CD14-positive monocyte (primary cell): Measurements from ENCODE around the gene TRAPPC11. TPM values are rescaled to one million over a fixed set of nuclear protein-coding genes. Genes with fewer than 3 reads are reported as not detected.

ENCODE experiments used
- DNase-seq, 3 donors: peaks; one replicate each; pipeline ENCODE4 v3.0.0-alpha.2; 2011 to 2022
- H2AFZ ChIP-seq: 2 replicates; pipeline ENCODE4 v1.6.0; 2012; ENCODE audit warnings: mild to moderate bottlenecking, low read depth, low read length, inconsistent platforms; ENCODE audit not compliant: insufficient read depth, poor library complexity, severe bottlenecking
- H3K27ac ChIP-seq, 2 donors: 1 replicate in 1 of 2; 2 replicates in 1 of 2; pipeline ENCODE4 v1.5.1; 2012 to 2013; ENCODE audit warnings: low read length in 2 of 2, control low read depth in 1 of 2, inconsistent platforms in 1 of 2, low read depth in 1 of 2, mild to moderate bottlenecking in 1 of 2
- H3K27me3 ChIP-seq, 2 donors: one replicate each; pipeline versions ENCODE4 v1.6.0 to v1.6.1; 2011 to 2013; ENCODE audit warnings: low read length in 2 of 2; ENCODE audit not compliant: control insufficient read depth in 2 of 2, insufficient read depth in 2 of 2
- H3K36me3 ChIP-seq, 2 donors: replicated peaks in 1 of 2; 1 replicate in 1 of 2; 2 replicates in 1 of 2; pipeline versions ENCODE4 v1.5.1 to v1.6.1; 2012 to 2013; ENCODE audit warnings: low read length in 2 of 2, control low read depth in 1 of 2, inconsistent platforms in 1 of 2, mild to moderate bottlenecking in 1 of 2; ENCODE audit not compliant: insufficient read depth in 2 of 2, control insufficient read depth in 1 of 2
- H3K4me1 ChIP-seq, 2 donors: 1 replicate in 1 of 2; 2 replicates in 1 of 2; pipeline versions ENCODE4 v1.5.1 to v1.6.1; 2012 to 2013; ENCODE audit warnings: low read length in 2 of 2, control low read depth in 1 of 2, inconsistent platforms in 1 of 2, mild to moderate bottlenecking in 1 of 2, moderate library complexity in 1 of 2; ENCODE audit not compliant: insufficient read depth in 2 of 2, control insufficient read depth in 1 of 2
- H3K4me2 ChIP-seq: replicated peaks from 2 replicates; pipeline ENCODE3; 2012; ENCODE audit warnings: low read length, moderate library complexity, mild to moderate bottlenecking; ENCODE audit not compliant: poor library complexity, severe bottlenecking; ENCODE audit errors: extremely low read depth
- H3K4me3 ChIP-seq, 3 experiments: fragments of 200-600 bp in 1 of 3; sonication (generic) in 1 of 3; replicated peaks in 1 of 3; 1 replicate in 2 of 3; 2 replicates in 1 of 3; pipeline ENCODE4 v1.5.1; 2011 to 2013; ENCODE audit warnings: low read length in 3 of 3, mild to moderate bottlenecking in 3 of 3, control low read depth in 2 of 3, low read depth in 2 of 3, inconsistent platforms in 1 of 3, moderate library complexity in 1 of 3
- H3K79me2 ChIP-seq: 2 replicates; pipeline ENCODE4 v1.6.0; 2012; ENCODE audit warnings: mild to moderate bottlenecking, control low read depth, inconsistent platforms, low read length, moderate library complexity; ENCODE audit not compliant: insufficient read depth
- H3K9ac ChIP-seq: 2 replicates; pipeline ENCODE4 v1.6.0; 2017; ENCODE audit warnings: low read length, mild to moderate bottlenecking; ENCODE audit not compliant: insufficient read depth, poor library complexity, severe bottlenecking
- H3K9me3 ChIP-seq, 2 donors: replicated peaks in 1 of 2; 1 replicate in 1 of 2; 2 replicates in 1 of 2; pipeline versions ENCODE4 v1.5.1 to v1.6.1; 2012 to 2013; ENCODE audit warnings: low read length in 2 of 2, control low read depth in 1 of 2; ENCODE audit not compliant: control insufficient read depth in 1 of 2, insufficient read depth in 1 of 2
- H4K20me1 ChIP-seq: 2 replicates; pipeline ENCODE4 v1.6.0; 2012; ENCODE audit warnings: mild to moderate bottlenecking, low read length, control low read depth, moderate library complexity; ENCODE audit not compliant: insufficient read depth
- H3K27ac Mint-ChIP-seq, 7 donors: one replicate each; pipeline ENCODE4 v1.8.0; 2020; ENCODE audit warnings: mild to moderate bottlenecking in 7 of 7, mixed read lengths in 7 of 7, moderate library complexity in 6 of 7, inconsistent platforms in 2 of 7
- H3K27me3 Mint-ChIP-seq, 3 donors: one replicate each; pipeline ENCODE4 v1.8.0; 2021 to 2022; ENCODE audit warnings: low read depth in 3 of 3, mild to moderate bottlenecking in 3 of 3, mixed read lengths in 3 of 3, moderate library complexity in 3 of 3, inconsistent platforms in 1 of 3
- H3K36me3 Mint-ChIP-seq, 2 donors: one replicate each; pipeline ENCODE4 v1.8.0; 2020; ENCODE audit warnings: mixed read lengths in 2 of 2, inconsistent platforms in 1 of 2, mild to moderate bottlenecking in 1 of 2
- H3K4me1 Mint-ChIP-seq: one replicate; pipeline ENCODE4 v1.8.0; 2020; ENCODE audit warnings: mild to moderate bottlenecking, mixed read lengths
- H3K4me3 Mint-ChIP-seq, 2 donors: one replicate each; pipeline ENCODE4 v1.8.0; 2020; ENCODE audit warnings: mild to moderate bottlenecking in 2 of 2, mixed read lengths in 2 of 2, moderate library complexity in 1 of 2
- H3K9me3 Mint-ChIP-seq, 7 donors: one replicate each; pipeline ENCODE4 v1.8.0; 2020 to 2022; ENCODE audit warnings: mixed read lengths in 7 of 7, mild to moderate bottlenecking in 6 of 7, moderate library complexity in 6 of 7, inconsistent platforms in 2 of 7
- CTCF ChIP-seq: fragments of 200-600 bp; IDR thresholded peaks from one replicate; pipeline ENCODE4 v1.8.0; 2022; ENCODE audit warnings: antibody characterized with exemption, mild to moderate bottlenecking
- WGBS: methylation state at CpG from one replicate; pipeline ENCODE4 v1.1.5; 2013; ENCODE audit warnings: missing lambda C conversion rate; ENCODE audit not compliant: insufficient coverage; 5-methylcytosine and 5-hydroxymethylcytosine counted together
- intact Hi-C, 2 donors: fragments of 100-400 bp; cut with micrococcal nuclease; formaldehyde crosslinking; loops; one replicate each; pipeline versions ENCODE4 v1.15.0 to v1.15.1; 2023
- polyA plus RNA-seq, 3 donors: library from polyadenylated mRNA; depleted of rRNA in 1 of 3; unstranded in 2 of 3; stranded (reverse) in 1 of 3; fragments of 300-500 nt in 2 of 3; fragments of >200 nt in 1 of 3; fragmentation: Illumina TruSeq in 2 of 3; gene quantifications; 1 replicate in 2 of 3; 2 replicates in 1 of 3; pipeline ENCODE4 v1.2.3, GENCODE V29; 2012 to 2021

Gene TRAPPC11
- polyA plus RNA-seq, 3 donors = 18.4 to 30.7 (median 29.7) TPM

DNA sequence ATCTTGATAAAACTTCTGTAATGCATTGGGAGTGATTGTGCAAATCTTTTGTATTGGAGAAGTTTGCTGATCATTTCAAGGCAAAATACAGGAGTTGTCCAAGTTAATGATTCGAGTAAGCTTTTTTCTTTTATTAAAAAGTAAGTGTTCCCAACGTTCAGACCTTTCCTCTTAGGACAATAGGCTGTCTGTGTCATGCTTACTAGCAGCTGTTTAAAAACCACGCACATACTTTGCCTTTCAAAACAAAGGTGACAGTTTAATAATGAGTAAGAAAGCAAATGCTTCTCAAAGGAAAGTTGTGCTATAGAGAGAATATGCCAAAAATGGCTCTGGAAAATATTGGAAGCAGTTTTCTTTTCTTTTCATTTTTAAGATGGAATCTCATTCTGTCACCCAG lies 11.2 kb downstream of the TRAPPC11 start:
- H3K9me3 Mint-ChIP-seq = peaks cover 0 to 1% (median 0%) of the 10 kb centered on the region in 7 donors
- H3K4me1 ChIP-seq = peaks cover 0 to 3% of the 10 kb centered on the region in 2 donors
- no peak overlapping the region for H3K9ac ChIP-seq
- no CpG with 5 or more reads among the region's 3 CpGs for WGBS
- no peak overlapping the region for H3K4me3 ChIP-seq
- H3K36me3 Mint-ChIP-seq = peaks cover 67 to 83% of the 10 kb centered on the region in 2 donors
- peaks cover 21% of the 10 kb centered on the region for H3K79me2 ChIP-seq
- H3K36me3 ChIP-seq = peaks cover 87 to 94% of the 10 kb centered on the region in 2 donors
- no peak overlapping the region for H3K27ac Mint-ChIP-seq
- DNase-seq = no peak
- no peak for TF ChIP-seq CTCF
- no peaks in the 10 kb centered on the region for H3K27me3 Mint-ChIP-seq
- H3K4me2 ChIP-seq = no peak overlapping the region
- H3K4me3 Mint-ChIP-seq = no peak overlapping the region
- H4K20me1 ChIP-seq = peaks cover 41% of the 10 kb centered on the region
- no peak overlapping the region for H2AFZ ChIP-seq
- H3K27me3 ChIP-seq = no peaks in the 10 kb centered on the region
- no peaks in the 10 kb centered on the region for H3K4me1 Mint-ChIP-seq
- H3K9me3 ChIP-seq = no peaks in the 10 kb centered on the region
- H3K27ac ChIP-seq = no peak overlapping the region
- intact Hi-C loops = no loop called here

DNA sequence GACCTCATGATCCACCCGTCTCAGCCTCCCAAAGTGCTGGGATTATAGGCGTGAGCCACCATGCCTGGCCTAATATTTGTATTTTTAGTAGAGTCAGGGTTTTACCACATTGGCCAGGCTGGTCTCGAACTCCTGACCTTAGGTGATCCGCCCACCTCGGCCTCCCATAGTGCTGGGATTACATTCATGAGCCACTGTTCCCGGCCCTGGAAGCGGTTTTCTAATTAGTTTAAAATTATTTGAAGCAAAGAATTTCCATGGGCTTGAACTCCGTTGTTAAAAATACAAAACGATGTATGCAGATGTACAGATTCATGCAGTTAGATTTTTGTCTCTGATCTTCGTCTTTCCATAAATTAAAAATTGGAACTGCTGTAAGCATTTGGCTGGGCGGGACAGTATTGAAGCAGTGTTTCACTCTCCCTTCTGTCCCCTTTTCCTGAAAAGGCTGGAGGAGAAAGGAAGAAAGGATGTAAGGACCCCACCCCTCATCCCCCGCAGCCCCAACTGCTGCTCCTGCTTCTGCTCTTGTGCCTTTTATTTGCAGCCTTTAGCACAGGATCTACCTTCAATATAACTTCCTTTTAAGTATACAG lies 12.0 kb downstream of the TRAPPC11 start:
- Histone ChIP-seq H3K27me3 (no peaks in the 10 kb centered on the region), H4K20me1 (peaks cover 33% of the 10 kb centered on the region), H3K27ac (no peak overlapping the region), H2AFZ (no peak overlapping the region), H3K36me3 (peaks cover 86 to 94% of the 10 kb centered on the region in 2 donors), H3K4me3 (no peak overlapping the region), H3K9ac (no peak overlapping the region), H3K4me2 (no peak overlapping the region), H3K79me2 (peaks cover 14% of the 10 kb centered on the region), H3K4me1 (peaks cover 0 to 3% of the 10 kb centered on the region in 2 donors), H3K9me3 (no peaks in the 10 kb centered on the region)
- WGBS = 98% methylated on average over 8 of the region's 12 CpGs
- DNase-seq = no peak
- no peak for TF ChIP-seq CTCF
- H3K27ac Mint-ChIP-seq = peak overlapping the region in 1 of 7 donors; percentile 15
- peaks cover 0 to 1% (median 0%) of the 10 kb centered on the region in 7 donors for H3K9me3 Mint-ChIP-seq
- H3K4me3 Mint-ChIP-seq = no peak overlapping the region
- no peaks in the 10 kb centered on the region for H3K27me3 Mint-ChIP-seq
- intact Hi-C loops = no loop called here
- no peaks in the 10 kb centered on the region for H3K4me1 Mint-ChIP-seq
- peaks cover 63 to 81% of the 10 kb centered on the region in 2 donors for H3K36me3 Mint-ChIP-seq
